HG02678 (cell line): Measurements from ENCODE around the gene PFKP.
"Not testable (repeated sequence)": the region's sequence is repeated elsewhere in the genome, so short reads cannot be mapped to it uniquely, and the experiment has no call there.

Source experiments
- ATAC-seq: cut with Tn5 transposase; IDR thresholded peaks from one replicate; pipeline ENCODE4 v1.9.1; 2021; ENCODE audit warnings: mild to moderate bottlenecking, moderate library complexity; ENCODE audit not compliant: unreplicated experiment

The PFKP gene

GRCh38 chr10:3096149-3096548 is 28.8 kb downstream of the PFKP start:
- no peak for ATAC-seq

DNA sequence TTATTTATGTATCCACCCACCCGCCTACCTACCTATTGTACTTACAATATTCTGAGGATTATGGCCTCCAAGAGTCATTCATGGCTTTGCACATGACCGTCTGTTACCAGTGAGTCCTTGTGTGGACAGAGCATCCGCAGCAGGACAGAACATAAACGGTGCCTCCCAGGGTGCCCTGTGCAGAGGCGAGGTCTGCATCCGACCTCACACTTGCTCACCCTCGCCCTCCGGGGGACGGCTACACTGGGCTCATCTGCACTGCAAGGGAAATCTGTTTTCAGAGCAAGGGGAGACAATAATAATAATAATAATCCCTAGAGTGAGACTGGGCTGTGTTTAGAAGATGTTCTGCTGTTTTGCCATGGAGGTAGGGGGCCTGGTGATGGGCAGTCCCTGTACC is 29.8 kb downstream of the PFKP start:
- ATAC-seq: no peak

GRCh38 chr10:3098689-3099088 is 31.3 kb downstream of the PFKP start:
- ATAC-seq: no peak

DNA sequence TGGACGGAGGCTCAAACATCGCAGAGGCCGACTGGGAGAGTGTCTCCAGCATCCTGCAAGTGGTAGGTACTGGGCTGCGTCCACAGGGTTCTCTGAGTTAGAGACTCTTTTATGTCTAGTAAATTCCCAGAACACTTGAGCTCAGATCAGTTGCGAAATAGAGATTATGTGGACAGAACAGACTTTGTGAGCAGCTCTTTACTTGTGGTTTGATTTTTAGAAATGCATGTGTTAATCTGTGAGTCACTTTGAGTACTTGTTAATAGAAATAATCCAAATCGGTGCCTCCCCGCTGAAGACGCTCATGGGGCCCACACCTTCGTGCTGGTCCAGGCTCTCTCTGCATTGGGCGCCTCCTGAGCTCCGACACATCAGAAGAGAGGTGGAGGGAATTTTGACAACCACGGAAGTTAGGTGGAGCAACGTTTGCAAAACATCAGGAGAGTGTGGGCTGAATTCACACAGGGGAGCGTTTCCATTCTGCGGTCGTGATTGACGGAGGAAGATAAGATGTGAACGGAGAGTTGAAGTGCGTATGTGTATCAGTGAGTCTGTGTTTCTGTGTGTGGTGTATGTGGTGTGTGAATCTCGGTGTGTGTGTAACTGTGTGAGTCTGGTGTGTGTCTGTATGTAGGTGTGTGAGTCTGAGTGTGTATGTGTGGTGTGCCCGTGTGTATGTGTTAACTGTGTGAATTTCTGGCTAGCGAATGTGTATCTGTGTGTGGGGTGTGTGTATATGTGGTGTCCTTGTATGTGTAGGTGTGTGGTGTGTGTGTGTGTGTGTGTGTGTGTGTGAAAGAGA is 32.1 kb downstream of the PFKP start:
- no peak for ATAC-seq

DNA sequence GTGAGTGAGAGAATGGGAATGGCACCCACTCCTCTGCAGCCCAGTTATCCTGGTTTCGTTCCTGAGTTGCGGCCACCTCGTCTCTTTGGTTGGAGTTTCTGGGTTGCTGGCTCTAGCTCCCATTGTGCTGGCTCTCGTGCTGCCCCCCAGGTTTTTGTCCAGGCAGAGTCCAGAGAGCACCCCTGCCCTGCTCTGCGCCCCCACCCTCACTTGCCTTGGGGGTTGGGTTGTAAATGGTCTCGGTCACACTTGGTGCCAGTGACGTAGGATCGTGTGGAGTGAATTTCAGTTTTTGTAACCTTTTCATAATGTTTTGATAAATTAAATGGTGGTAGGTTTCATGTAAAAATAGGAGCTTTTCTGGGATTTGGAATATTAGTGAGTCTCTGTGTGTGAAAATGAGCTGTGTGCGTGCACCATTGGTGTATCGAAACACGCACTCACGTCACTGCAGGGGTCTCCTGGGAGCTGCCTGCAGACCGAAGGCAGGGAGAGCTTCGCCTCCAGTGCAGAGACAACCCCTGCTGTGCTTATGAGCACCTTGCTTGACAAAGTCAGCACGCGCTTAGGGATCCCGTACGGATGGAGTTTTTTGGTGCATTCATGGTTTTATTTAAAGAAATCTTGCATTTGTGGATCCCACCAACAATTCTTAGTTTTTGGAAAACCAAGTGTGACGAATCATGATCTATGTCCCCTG is 32.9 kb downstream of the PFKP start:
- no peak for ATAC-seq

DNA sequence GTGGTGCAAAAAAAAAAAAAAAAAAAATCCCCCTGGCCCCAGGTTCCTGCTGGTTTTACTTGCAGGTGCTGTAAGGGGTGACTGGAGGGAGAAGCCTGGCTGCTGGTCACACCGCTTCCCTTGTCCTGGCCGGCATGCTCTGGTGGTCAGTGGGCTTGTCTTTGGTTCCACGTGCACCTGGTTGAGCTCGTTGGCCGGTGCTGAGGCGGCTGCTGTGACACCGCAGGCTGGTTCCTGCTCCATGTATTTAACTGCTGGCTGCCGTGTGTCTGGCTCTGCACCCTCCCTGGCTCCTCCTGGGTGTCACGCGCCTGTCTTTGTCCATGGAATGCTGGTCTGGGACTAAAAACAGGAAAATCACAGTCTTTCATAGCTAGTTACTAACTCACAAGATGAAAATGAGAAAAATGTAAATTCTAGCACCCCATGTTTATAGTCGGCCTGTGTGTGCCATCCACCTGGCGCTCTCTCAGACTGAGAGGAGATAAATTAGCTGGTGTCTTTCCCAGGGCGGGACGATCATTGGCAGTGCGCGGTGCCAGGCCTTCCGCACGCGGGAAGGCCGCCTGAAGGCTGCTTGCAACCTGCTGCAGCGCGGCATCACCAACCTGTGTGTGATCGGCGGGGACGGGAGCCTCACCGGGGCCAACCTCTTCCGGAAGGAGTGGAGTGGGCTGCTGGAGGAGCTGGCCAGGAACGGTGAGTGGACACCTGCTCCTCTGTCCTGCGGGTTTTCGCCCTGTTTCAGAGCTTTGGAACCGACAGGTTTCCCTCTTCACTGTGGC is 33.7 kb downstream of the PFKP start:
- no peak for ATAC-seq

DNA sequence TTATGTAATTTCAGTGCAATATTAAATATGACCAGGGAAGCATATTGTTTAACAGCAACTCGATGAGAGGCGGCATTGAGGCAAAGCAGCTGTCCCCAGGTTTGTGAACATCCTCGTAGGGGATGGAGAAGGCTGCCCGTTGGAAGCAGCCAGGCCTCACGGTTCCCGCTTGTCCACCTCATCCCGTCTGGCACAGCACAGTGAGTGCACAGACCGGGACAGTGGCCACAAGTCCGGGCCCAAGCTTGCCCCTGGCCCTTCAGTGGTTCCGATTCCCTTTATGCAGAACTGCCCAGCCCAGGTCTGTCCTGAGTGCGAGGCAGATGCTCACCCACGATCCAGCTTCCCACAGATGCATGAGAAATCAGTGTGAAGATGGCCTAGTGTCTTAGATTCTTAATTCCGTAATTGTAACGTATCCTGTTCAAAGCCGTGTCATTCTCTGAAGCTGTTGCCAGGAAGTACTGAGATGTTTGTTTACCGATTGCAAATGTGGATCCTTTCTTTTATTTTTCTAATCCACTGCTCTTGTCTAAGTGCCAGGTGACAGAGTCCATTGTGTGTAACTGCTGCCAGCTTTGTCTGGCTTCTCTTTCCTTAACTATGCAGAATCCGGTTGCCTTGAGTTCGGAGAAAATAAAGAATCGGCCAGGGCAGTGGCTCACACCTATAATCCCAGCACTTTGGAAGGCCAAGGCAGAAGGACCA is 35.5 kb downstream of the PFKP start:
- no peak for ATAC-seq

- no peak for ATAC-seq
Observed at GRCh38 chr10:3103646-3104045, 36.3 kb downstream of the PFKP start.

DNA sequence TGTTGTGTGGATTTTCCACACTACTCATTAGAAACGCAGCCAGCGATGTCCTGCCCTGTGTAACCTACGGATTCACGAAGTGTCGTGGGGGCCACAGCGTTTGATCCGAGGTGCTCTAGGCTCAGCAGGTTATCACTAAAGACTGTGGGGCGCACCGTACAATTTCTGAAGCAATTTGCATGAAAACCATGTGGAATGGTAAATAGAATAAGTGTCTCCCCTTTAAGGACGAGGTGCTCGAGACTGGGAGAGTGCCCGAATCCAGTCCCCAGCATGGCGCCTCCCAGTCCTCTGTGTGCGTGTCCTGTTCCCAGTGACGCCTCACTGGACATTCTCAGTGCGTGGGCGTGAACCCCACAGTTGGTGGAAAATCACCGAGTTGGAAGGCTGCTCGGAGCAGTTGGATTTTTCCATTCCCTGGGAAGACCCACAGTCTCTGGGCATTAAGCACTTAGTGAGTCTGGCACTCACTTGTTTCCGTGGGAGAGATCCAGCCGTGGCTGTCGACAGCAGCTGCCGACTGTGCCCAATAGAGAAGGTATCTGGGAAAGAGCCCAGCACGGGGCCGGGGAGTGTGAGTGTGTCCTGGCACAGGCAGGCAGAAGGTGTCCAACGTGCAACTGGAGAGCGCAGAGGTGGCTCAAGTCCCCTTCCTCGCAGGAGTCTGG is 37.0 kb downstream of the PFKP start:
- ATAC-seq: no peak

DNA sequence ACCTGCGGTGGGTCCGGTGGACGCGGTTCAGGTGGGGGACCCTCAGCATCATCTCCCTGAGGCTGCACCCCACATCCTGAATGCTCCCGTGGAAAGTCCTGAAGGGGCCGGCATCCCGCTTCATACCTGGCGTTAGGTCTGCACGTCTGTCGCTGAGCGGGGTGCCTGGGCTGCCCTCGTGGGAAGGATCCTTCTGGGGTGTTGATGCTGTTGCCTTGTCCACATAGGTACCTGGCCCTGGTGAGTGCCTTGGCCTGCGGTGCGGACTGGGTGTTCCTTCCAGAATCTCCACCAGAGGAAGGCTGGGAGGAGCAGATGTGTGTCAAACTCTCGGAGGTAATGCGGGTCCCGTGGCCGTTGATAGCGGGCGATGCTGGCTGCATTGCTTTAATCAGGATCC is 37.8 kb downstream of the PFKP start:
- no peak for ATAC-seq

GRCh38 chr10:3105905-3106304 is 38.6 kb downstream of the PFKP start:
- no peak for ATAC-seq

DNA sequence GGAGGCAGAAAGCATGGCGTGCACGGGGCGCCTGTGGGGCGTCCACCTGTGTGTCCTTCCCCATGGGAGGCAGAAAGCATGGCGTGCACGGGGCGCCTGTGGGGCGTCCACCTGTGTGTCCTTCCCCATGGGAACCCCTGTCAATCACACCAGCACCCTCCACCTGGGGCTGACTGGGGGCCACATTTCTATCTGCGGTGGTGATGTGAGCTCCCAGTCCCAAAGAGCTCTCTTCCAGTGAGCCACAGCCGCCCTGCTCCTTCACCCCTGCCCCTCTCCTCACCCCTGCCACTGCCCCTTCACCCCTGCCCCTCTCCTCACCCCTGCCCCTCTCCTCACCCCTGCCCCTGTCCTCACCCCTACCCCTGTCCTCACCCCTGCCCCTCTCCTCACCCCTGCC is 39.0 kb downstream of the PFKP start:
- ATAC-seq: not testable (repeated sequence)

DNA sequence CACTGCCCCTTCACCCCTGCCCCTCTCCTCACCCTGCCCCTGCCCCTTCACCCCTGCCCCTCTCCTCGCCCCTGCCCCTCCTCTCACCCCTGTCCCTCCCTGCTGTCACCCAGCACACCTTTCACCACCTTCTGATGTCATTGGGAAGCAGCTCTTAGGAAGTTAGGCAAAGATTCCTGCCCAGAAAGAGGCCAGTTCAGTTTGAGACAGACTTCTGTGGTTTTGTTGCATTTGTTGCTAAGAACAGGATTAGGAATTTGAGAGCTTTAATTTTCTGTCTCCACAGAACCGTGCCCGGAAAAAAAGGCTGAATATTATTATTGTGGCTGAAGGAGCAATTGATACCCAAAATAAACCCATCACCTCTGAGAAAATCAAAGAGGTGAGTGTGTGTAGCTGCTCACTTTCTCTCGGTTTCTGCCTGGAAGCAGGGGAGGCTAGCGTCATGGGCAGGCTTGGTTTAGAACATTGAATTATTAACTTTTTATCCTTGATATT is 39.6 kb downstream of the PFKP start:
- ATAC-seq: no peak

GRCh38 chr10:3107426-3107961 is 40.1 kb downstream of the PFKP start:
- ATAC-seq: no peak

DNA sequence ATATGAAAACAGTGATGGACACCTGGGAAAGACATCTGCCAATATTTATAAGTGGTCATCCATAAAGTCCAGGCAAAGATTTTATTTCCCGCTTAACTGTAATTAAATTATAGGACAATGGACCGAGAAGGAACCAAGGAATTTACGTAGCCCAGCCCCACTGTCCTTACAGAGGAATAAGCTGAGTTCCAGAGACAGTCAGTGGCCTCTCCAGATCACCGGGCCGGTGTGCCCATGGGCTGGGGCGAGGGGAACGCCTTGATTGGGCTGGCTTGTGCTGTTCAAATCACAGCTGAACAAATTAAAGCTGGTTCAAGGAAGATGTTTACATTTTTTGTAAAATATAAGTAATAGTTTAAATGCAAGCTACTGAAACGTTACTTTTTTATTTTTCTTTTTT is 40.7 kb downstream of the PFKP start:
- ATAC-seq: no peak

- no peak for ATAC-seq
Observed at GRCh38 chr10:3108575-3109105, 41.3 kb downstream of the PFKP start.

DNA sequence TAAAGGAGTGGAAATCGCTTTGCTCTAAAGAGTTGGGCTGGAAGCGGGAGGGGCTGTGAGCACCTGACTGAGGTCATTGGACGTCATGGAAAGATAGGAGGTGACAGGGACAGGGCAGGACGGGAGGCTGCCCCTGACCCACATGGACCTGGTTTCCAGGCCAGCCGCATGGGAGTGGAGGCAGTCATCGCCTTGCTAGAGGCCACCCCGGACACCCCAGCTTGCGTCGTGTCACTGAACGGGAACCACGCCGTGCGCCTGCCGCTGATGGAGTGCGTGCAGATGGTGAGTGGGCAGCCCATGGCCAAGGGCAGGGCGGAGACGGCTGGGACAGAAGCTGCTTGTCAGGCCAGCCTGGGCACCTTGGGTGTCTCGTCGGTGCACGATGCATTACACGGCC is 41.8 kb downstream of the PFKP start:
- ATAC-seq: no peak

DNA sequence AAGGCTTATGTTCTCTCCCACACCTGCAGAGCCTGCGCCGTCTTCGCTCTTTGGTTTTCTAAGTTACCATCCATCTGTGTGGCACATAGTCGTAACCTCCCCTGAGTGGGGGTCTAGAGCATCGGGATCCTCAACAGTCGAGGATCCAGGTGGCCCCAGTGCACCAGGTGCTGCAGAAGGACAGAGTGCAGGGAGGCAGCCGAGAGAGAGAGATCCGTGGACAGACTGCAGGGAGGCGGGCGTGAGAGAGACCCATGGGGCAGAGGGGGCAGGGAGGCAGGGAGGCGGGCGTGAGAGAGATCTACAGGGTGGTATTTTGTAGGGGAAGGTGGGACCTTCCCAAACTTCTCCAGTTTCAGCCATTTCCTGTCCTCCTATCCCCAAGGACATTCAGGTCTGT is 42.3 kb downstream of the PFKP start:
- ATAC-seq: no peak

DNA sequence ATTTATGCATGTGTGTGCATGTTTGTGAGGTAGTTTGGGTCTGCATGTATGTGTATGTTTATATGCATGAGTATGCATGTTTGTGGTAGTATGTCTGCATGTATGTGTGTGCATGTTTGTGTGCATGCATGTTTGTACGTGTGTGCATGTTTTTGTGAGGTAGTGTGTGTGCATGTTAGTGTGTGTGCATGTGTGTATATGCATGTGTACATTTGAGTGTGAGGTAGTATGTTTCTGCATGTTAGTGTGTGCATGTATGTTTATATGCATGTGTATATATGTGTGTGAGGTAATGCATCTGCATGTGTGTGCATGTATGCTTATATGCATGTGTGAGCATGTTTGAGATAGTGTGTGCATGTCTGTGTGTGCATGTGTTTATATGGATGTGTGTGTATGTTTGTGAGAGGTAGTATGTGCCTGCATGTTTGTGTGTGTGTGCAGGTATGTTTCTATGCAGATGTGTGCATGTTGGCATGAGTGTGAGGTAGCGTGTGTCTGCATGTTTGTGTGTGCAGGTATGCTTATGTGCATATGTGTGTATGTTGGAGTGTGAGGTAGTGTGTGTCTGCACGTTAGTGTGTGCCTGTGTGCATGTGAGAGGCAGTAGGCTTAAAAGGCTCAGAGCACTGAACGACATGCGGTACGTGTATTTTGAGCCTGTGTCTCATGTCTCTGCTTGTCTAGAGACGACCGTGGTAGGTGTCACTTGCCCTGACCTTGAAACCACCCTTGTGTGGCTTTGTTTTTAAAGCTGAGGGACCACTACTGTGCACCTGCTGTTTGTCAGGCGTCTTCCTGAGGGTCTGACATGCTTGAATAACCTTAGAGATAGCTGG is 43.7 kb downstream of the PFKP start:
- ATAC-seq: no peak
